T follicular helper cell (primary cell): ENCODE data around the gene PPM1H.
A peak's percentile ranks its signal among the peaks of the same experiment; 100 is the strongest.

ENCODE experiments used
- DNase-seq: peaks from one replicate; pipeline ENCODE4 v3.0.0-alpha.2; 2020; ENCODE audit warnings: low read depth

The PPM1H gene

GRCh38 chr12:62603811-62604098 is 331.2 kb downstream of the PPM1H start:
- DNase-seq, result no peak

GRCh38 chr12:62603061-62603810 is 331.7 kb downstream of the PPM1H start:
- peak; percentile 65 for DNase-seq

GRCh38 chr12:62602255-62603060 is 332.5 kb downstream of the PPM1H start:
- peak; percentile 77 for DNase-seq

- DNase-seq, result no peak
Measured at GRCh38 chr12:62601765-62602164, 333.2 kb downstream of the PPM1H start.

GRCh38 chr12:62599854-62600437 is 335.0 kb downstream of the PPM1H start:
- DNase-seq, result no peak

- no peak for DNase-seq
Measured at GRCh38 chr12:62598846-62599245, 336.1 kb downstream of the PPM1H start.

- DNase-seq, result no peak
Measured at GRCh38 chr12:62597253-62597652, 337.7 kb downstream of the PPM1H start.
